Upper lobe of left lung (tissue), 6 donors: ENCODE measurements around the gene ENOX1. TPM values are rescaled to one million over a fixed set of nuclear protein-coding genes. Genes with fewer than 3 reads are reported as not detected.

Experiments used
- ATAC-seq, 2 donors: fragments of 200-7000 bp; cut with Tn5 transposase; one replicate each; pipeline ENCODE4 v1.9.1; 2022; ENCODE audit warnings: mild to moderate bottlenecking in 2 of 2, moderate library complexity in 2 of 2; ENCODE audit not compliant: low FRiP score in 2 of 2
- DNase-seq, 2 donors: peaks; one replicate each; pipeline ENCODE4 v3.0.0-alpha.2; 2019 to 2020
- H3K27ac ChIP-seq, 4 donors: fragments of 200-600 bp; sonication (generic); one replicate each; pipeline ENCODE4 v1.5.1; 2016 to 2019
- H3K27me3 ChIP-seq, 4 donors: fragments of 200-600 bp; sonication (generic); one replicate each; pipeline ENCODE4 v1.5.1; 2017 to 2019
- H3K36me3 ChIP-seq, 4 donors: fragments of 200-600 bp; sonication (generic); one replicate each; pipeline ENCODE4 v1.5.1; 2016 to 2019
- H3K4me1 ChIP-seq, 4 donors: fragments of 200-600 bp; sonication (generic); one replicate each; pipeline ENCODE4 v1.5.1; 2018 to 2019
- H3K4me3 ChIP-seq, 4 donors: fragments of 200-600 bp; sonication (generic); one replicate each; pipeline ENCODE4 v1.5.1; 2017 to 2019; ENCODE audit warnings: mild to moderate bottlenecking in 2 of 4, moderate library complexity in 1 of 4
- H3K9me3 ChIP-seq, 4 donors: fragments of 200-600 bp; sonication (generic); one replicate each; pipeline ENCODE4 v1.5.1; 2018 to 2019
- CTCF ChIP-seq, 6 experiments: fragments of 450-650 bp in 4 of 6; fragments of 200-600 bp in 2 of 6; sonication (generic) in 2 of 6; IDR thresholded peaks; one replicate each; pipeline ENCODE4 v1.5.1; 2016 to 2019; ENCODE audit warnings: antibody characterized with exemption in 6 of 6
- EP300 ChIP-seq, 4 donors: sonication (generic); formaldehyde crosslinking; IDR thresholded peaks; one replicate each; pipeline ENCODE4 v1.5.1; 2017; ENCODE audit warnings: antibody characterized with exemption in 4 of 4, control low read depth in 2 of 4
- POLR2A ChIP-seq, 4 donors: fragments of 450-650 bp; IDR thresholded peaks; one replicate each; pipeline ENCODE4 v1.5.1; 2016 to 2017; ENCODE audit warnings: antibody characterized with exemption in 4 of 4, mild to moderate bottlenecking in 2 of 4
- POLR2AphosphoS5 ChIP-seq, 2 donors: sonication (generic); formaldehyde crosslinking; IDR thresholded peaks; one replicate each; pipeline ENCODE4 v1.5.1; 2017; ENCODE audit warnings: antibody characterized with exemption in 2 of 2
- WGBS, 2 donors: methylation state at CpG; one replicate each; pipeline ENCODE4 v1.1.5; 2017 to 2018; 5-methylcytosine and 5-hydroxymethylcytosine counted together
- total RNA-seq, 6 donors: library from RNA; depleted of rRNA in 4 of 6; stranded (reverse); fragments of >200 nt in 4 of 6; gene quantifications; one replicate each; pipeline versions ENCODE4 v1.1.0 to v1.2.1, GENCODE V29; 2016 to 2021
- donor health status: DM: no; HTN: no; CAD: no; lungs with moderate emphysema.
- donor health status: DM: no; HTN: yes; CAD: no; lungs with severe emphysema.

ENOX1 gene
- total RNA-seq, 6 donors from 2014 or later = 0.20 to 1.0 (median 0.46) TPM; not detected in 2

DNA sequence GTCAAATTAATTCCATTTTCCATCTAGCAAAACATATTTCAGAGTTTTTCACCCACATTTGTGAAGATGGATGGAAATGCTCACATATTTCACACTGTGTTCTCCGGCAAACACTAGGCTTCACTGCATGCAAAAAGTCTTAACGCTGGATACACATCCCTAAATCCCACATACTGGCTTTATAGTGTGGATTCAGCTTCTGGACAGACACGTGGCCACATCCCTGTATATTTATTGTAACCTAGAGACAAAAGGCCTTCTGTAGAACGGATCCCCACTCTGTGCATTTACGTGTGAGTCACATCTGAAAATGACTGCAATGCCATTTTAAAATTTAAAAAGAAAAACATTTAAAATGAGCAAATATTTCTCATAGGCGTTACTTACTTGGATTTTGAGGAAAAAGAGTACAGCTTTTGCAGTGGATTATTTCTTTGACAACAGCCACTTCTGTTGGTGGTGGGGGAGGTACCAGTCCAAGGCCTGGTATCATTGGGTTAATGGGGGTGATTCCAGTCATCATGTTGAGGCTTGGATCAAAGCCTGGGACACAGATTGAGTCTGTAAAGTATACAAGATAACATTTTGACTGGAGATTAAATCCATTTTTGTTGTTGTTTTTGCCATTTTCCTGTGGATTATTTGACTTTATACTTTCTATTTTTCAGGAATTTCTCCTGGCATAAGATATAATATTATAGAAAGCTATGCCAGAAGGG is 425.7 kb downstream of the ENOX1 start:
- Histone ChIP-seq H3K4me3 (no peak overlapping the region), H3K9me3 (no peaks in the 10 kb centered on the region), H3K4me1 (peaks cover 0 to 14% (median 0%) of the 10 kb centered on the region in 4 donors), H3K27me3 (no peaks in the 10 kb centered on the region), H3K36me3 (no peaks in the 10 kb centered on the region), H3K27ac (no peak overlapping the region)
- no peak for TF ChIP-seq POLR2AphosphoS5 (IDR thresholded peaks at IDR 0.05)
- no peak for TF ChIP-seq POLR2A (IDR thresholded peaks at IDR 0.05)
- TF ChIP-seq CTCF (IDR thresholded peaks at IDR 0.05) = no peak
- TF ChIP-seq EP300 (IDR thresholded peaks at IDR 0.05) = no peak
- WGBS, 2 donors = 68 to 73% methylated on average over 6 of the region's 6 CpGs
- ATAC-seq (no peak), DNase-seq (no peak)

DNA sequence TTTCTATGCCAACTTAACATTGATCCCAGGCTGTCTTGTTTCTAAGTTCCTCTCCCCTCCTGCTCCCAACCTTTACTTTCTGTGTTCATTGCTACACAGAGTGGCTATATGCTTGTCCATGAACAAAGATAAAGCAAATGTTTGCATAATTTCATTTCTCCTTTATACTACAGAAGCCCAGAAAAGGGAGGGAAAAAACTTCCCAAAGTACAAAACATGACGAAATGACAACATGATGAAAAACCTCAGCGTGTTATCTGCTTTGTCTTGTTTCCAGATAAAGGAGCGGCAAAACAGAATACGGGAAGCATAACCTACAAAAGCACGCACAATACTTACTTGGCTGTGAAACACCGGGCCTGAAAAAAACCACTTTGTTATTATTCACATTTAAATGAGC is 426.6 kb downstream of the ENOX1 start:
- no peak for TF ChIP-seq POLR2AphosphoS5 (IDR thresholded peaks at IDR 0.05)
- TF ChIP-seq POLR2A (IDR thresholded peaks at IDR 0.05) = no peak
- no peak for TF ChIP-seq EP300 (IDR thresholded peaks at IDR 0.05)
- H3K36me3 ChIP-seq = no peaks in the 10 kb centered on the region
- no peak for ATAC-seq
- H3K27me3 ChIP-seq = no peaks in the 10 kb centered on the region
- no peak overlapping the region for H3K4me3 ChIP-seq
- peaks cover 0 to 14% (median 0%) of the 10 kb centered on the region in 4 donors for H3K4me1 ChIP-seq
- 72 to 81% methylated on average over 6 of the region's 6 CpGs for WGBS, 2 donors
- DNase-seq = no peak
- H3K27ac ChIP-seq = no peak overlapping the region
- H3K9me3 ChIP-seq = no peaks in the 10 kb centered on the region

DNA sequence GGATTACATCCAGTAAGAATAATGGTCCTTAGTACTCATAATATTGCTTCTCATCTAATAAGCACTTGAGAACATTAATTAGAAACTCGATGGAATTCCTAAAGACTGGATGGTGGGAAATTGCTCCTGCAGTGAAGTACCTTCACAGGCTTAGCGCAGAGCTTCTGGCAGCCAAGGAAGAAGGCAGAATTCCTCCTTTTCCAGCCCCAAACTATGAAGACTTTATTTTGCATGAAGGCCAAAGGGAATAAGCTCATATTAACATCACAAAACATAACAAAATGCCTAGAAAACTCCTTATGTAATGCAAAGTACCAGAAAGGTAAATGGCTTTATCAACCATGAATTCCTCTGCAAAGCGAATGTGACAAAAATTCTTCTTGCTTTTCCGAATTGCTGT is 427.2 kb downstream of the ENOX1 start:
- no peaks in the 10 kb centered on the region for H3K9me3 ChIP-seq
- TF ChIP-seq CTCF (IDR thresholded peaks at IDR 0.05) = no peak
- TF ChIP-seq EP300 (IDR thresholded peaks at IDR 0.05) = no peak
- TF ChIP-seq POLR2A (IDR thresholded peaks at IDR 0.05) = no peak
- TF ChIP-seq POLR2AphosphoS5 (IDR thresholded peaks at IDR 0.05) = no peak
- no peaks in the 10 kb centered on the region for H3K27me3 ChIP-seq
- H3K36me3 ChIP-seq = no peaks in the 10 kb centered on the region
- WGBS, 2 donors = 86 to 88% methylated on average over 4 of the region's 4 CpGs
- no peak overlapping the region for H3K27ac ChIP-seq
- ATAC-seq (no peak), DNase-seq (no peak)
- H3K4me3 ChIP-seq = no peak overlapping the region
- peaks cover 0 to 9% (median 0%) of the 10 kb centered on the region in 4 donors for H3K4me1 ChIP-seq

GRCh38 chr13:43357564-43357963 is 429.2 kb downstream of the ENOX1 start:
- no peaks in the 10 kb centered on the region for H3K36me3 ChIP-seq
- H3K27ac ChIP-seq = no peak overlapping the region
- H3K27me3 ChIP-seq = no peaks in the 10 kb centered on the region
- no peak for ATAC-seq
- 49 to 52% methylated on average over 2 to 4 of the region's 4 CpGs for WGBS, 2 donors
- no peak overlapping the region for H3K4me3 ChIP-seq
- TF ChIP-seq POLR2A (IDR thresholded peaks at IDR 0.05) (no peak), POLR2AphosphoS5 (IDR thresholded peaks at IDR 0.05) (no peak), EP300 (IDR thresholded peaks at IDR 0.05) (no peak), CTCF (IDR thresholded peaks at IDR 0.05) (no peak)
- H3K4me1 ChIP-seq = peaks cover 0 to 7% (median 0%) of the 10 kb centered on the region in 4 donors
- H3K9me3 ChIP-seq = no peaks in the 10 kb centered on the region
- DNase-seq = no peak

DNA sequence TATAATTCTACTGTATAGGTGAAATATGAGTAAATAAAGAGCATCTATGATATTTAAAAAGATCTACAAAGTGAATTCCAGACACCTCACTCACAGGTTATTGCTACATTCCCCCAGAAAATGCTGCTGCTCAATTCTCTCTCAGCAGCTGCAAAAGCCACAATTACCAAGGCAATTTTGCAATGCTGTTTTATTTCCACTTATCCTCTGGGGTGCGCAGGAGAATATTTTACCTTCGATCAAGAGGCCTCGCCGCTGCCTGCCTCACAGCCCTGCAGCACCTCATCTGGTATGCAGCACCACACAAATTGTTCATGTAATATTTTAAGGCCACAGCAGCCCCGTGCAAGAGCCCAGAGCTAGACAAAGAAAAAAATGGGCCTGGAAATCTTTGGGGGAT is 430.2 kb downstream of the ENOX1 start:
- 57 to 61% methylated on average over 5 of the region's 5 CpGs for WGBS, 2 donors
- H3K9me3 ChIP-seq = no peaks in the 10 kb centered on the region
- H3K36me3 ChIP-seq = no peaks in the 10 kb centered on the region
- TF ChIP-seq POLR2AphosphoS5 (IDR thresholded peaks at IDR 0.05) (no peak), POLR2A (IDR thresholded peaks at IDR 0.05) (no peak), CTCF (IDR thresholded peaks at IDR 0.05) (no peak), EP300 (IDR thresholded peaks at IDR 0.05) (no peak)
- H3K27ac ChIP-seq = no peak overlapping the region
- no peak overlapping the region for H3K4me3 ChIP-seq
- H3K4me1 ChIP-seq = peaks cover 0 to 7% (median 0%) of the 10 kb centered on the region in 4 donors
- no peaks in the 10 kb centered on the region for H3K27me3 ChIP-seq
- ATAC-seq (no peak), DNase-seq (no peak)
